Esophagus squamous epithelium (tissue), 4 donors: ENCODE measurements around the gene HOOK2.
A peak's percentile ranks its signal among the peaks of the same experiment; 100 is the strongest.

Experiments
- POLR2A ChIP-seq, 4 donors: fragments of 450-650 bp; IDR thresholded peaks; one replicate each; pipeline ENCODE4 v1.6.1; 2017; ENCODE audit warnings: antibody characterized with exemption in 4 of 4, mild to moderate bottlenecking in 4 of 4, moderate library complexity in 3 of 4
- TF ChIP-seq, protein P1 (sequence below), 6 experiments: fragments of 450-650 bp in 4 of 6; fragments of 200-600 bp in 2 of 6; sonication (generic) in 2 of 6; IDR thresholded peaks; one replicate each; pipeline ENCODE4 v1.5.1; 2016 to 2019; ENCODE audit warnings: antibody characterized with exemption in 6 of 6, mild to moderate bottlenecking in 4 of 6, moderate library complexity in 4 of 6

- peak in 1 of 4 donors; percentile 12 for TF ChIP-seq POLR2A (IDR thresholded peaks at IDR 0.05)
- TF ChIP-seq, protein P1, sequence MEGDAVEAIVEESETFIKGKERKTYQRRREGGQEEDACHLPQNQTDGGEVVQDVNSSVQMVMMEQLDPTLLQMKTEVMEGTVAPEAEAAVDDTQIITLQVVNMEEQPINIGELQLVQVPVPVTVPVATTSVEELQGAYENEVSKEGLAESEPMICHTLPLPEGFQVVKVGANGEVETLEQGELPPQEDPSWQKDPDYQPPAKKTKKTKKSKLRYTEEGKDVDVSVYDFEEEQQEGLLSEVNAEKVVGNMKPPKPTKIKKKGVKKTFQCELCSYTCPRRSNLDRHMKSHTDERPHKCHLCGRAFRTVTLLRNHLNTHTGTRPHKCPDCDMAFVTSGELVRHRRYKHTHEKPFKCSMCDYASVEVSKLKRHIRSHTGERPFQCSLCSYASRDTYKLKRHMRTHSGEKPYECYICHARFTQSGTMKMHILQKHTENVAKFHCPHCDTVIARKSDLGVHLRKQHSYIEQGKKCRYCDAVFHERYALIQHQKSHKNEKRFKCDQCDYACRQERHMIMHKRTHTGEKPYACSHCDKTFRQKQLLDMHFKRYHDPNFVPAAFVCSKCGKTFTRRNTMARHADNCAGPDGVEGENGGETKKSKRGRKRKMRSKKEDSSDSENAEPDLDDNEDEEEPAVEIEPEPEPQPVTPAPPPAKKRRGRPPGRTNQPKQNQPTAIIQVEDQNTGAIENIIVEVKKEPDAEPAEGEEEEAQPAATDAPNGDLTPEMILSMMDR (IDR thresholded peaks at IDR 0.05): peak in 1 of 6 experiments; percentile 6
These were observed 8.0 kb upstream of the HOOK2 start for GRCh38 chr19:12783291-12783848.
